Measurements from ENCODE around the gene LRRC55. TPM values are rescaled to one million over a fixed set of nuclear protein-coding genes. Genes with fewer than 3 reads are reported as not detected.

The LRRC55 gene
- total and polyA plus RNA-seq, 9 of the 15 experiments (the other 6 are each of a cell fraction or from before 2014, with no cell fraction given), result not detected

- ChIA-PET CTCF (ENCODE audit: low intra/inter-chr PET ratio) (interaction anchor here (0.7 to 1.4 kb wide), 2 partner anchors 115 to 119 kb away, joined by 4 to 5 read pairs; no protein-coding TSS in a partner anchor), POLR2A (interaction anchor here (0.7 to 1.2 kb wide), 3 partner anchors 9 to 119 kb away, joined by 3 to 4 read pairs (median 4); no protein-coding TSS in a partner anchor)
- no peak for DNase-seq (ENCODE audit: extremely low read depth in 1 of 4, low spot score in 3 of 4)
- no peak overlapping the region for H3K27ac ChIP-seq (ENCODE audit: extremely low read depth, low read depth, low read length)
- ATAC-seq, result no peak
- BruUV-seq (replicated peaks), result no TSS peak
- no peak for FAIRE-seq
- TF ChIP-seq ZNF639 (CRISPR knock-in tag; conservative IDR thresholded peaks at IDR 0.05 in 1 of 2, IDR thresholded peaks at IDR 0.05 in 1 of 2) (no peak), RAD21 (CRISPR knock-in tag; conservative IDR thresholded peaks at IDR 0.05 in 1 of 2, IDR thresholded peaks at IDR 0.05 in 1 of 2) (no peak), BCOR (IDR thresholded peaks at IDR 0.05) (no peak)
- H4K20me1 ChIP-seq (replicated peaks; ENCODE audit: control insufficient read depth, insufficient read depth, low read length), result no peaks in the 10 kb centered on the region
- no peak overlapping the region for H3K9ac ChIP-seq (ENCODE audit: insufficient read depth in 1 of 2, low read depth in 2 of 2, low read length in 2 of 2)
- H3K4me2 ChIP-seq (ENCODE audit: insufficient read depth, low read length), result no peak overlapping the region
- no peaks in the 10 kb centered on the region for H3K27me3 ChIP-seq (ENCODE audit: control insufficient read depth in 2 of 2, insufficient read depth in 2 of 2, low read length in 2 of 2)
- H3K36me3 ChIP-seq (ENCODE audit: control insufficient read depth, insufficient read depth, low read length), result no peaks in the 10 kb centered on the region
- H3K9me3 ChIP-seq (replicated peaks; ENCODE audit: control insufficient read depth, insufficient read depth, low read depth, low read length), result no peaks in the 10 kb centered on the region
- H2AFZ ChIP-seq (ENCODE audit: low read depth, low read length), result no peak overlapping the region
- intact Hi-C loops (cut with micrococcal nuclease) (loop anchor here (5.0 kb wide), 1 partner anchor 209 kb away; no protein-coding TSS in a partner anchor), in situ Hi-C loops (cut with MboI) (loop anchor here (5.0 kb wide), 1 partner anchor 109 kb away; no protein-coding TSS in a partner anchor)
- H3K79me2 ChIP-seq (ENCODE audit: control insufficient read depth, insufficient read depth, low read length), result no peaks in the 10 kb centered on the region
- no peak overlapping the region for H3K4me3 ChIP-seq
- H3K9me1 ChIP-seq (ENCODE audit: control insufficient read depth, insufficient read depth, low read length), result no peaks in the 10 kb centered on the region
- no peaks in the 10 kb centered on the region for H3K4me1 ChIP-seq (replicated peaks in 1 of 2; ENCODE audit: control insufficient read depth in 2 of 2, insufficient read depth in 2 of 2, low read length in 2 of 2)
- WGBS (ENCODE audit: insufficient coverage, low coverage, missing lambda C conversion rate), result 36% methylated on average over 3 of the region's 3 CpGs
These were observed 48.3 kb upstream of the LRRC55 start for GRCh38 chr11:57133366-57134038.
